ENCODE measurements around the gene MCEE.

DNA sequence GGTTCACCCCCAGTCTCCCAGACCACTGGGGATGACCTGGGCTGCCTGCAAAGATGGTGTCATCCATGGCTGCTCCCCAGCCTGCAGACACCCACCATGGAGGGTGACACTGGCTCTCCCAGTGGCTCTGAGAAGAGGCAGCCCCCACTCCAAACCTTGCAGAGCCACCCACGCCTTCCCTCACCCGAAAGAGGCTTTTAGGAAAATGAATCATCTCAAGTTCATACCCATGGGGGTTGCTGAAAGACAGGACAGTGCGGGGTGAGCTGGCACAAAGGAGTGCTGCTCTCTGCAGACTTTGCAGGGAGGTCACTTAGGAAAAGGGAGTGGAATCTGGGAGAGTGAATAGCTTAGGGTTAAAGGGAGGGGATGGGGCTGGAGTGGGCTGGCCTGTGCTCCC lies 36.8 kb upstream of the MCEE start:
- TF ChIP-seq, protein P1, sequence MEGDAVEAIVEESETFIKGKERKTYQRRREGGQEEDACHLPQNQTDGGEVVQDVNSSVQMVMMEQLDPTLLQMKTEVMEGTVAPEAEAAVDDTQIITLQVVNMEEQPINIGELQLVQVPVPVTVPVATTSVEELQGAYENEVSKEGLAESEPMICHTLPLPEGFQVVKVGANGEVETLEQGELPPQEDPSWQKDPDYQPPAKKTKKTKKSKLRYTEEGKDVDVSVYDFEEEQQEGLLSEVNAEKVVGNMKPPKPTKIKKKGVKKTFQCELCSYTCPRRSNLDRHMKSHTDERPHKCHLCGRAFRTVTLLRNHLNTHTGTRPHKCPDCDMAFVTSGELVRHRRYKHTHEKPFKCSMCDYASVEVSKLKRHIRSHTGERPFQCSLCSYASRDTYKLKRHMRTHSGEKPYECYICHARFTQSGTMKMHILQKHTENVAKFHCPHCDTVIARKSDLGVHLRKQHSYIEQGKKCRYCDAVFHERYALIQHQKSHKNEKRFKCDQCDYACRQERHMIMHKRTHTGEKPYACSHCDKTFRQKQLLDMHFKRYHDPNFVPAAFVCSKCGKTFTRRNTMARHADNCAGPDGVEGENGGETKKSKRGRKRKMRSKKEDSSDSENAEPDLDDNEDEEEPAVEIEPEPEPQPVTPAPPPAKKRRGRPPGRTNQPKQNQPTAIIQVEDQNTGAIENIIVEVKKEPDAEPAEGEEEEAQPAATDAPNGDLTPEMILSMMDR (IDR thresholded peaks at IDR 0.05) = no peak
- no peak for TF ChIP-seq POLR2A (IDR thresholded peaks at IDR 0.05)
